GM23338 (cell line): ENCODE data around the gene PKNOX2. TPM values are rescaled to one million over a fixed set of nuclear protein-coding genes. Genes with fewer than 3 reads are reported as not detected.

ENCODE experiments used
- ATAC-seq: fragments of 200-7000 bp; cut with Tn5 transposase; 3 replicates; pipeline ENCODE4 v1.9.1; 2020
- DNase-seq: peaks from one replicate; pipeline ENCODE4 v3.0.0-alpha.2; 2015; ENCODE audit warnings: low spot score
- H2AFZ ChIP-seq: fragments of 200-600 bp; sonication (generic); 2 replicates; pipeline ENCODE4 v1.8.0; 2016; ENCODE audit warnings: antibody characterized with exemption, mild to moderate bottlenecking, moderate library complexity
- H3F3A ChIP-seq: fragments of 200-600 bp; sonication (generic); replicated peaks from 2 replicates; pipeline ENCODE4 v1.8.0; 2017; ENCODE audit warnings: antibody characterized with exemption, mixed run types, low read depth
- H3K27ac ChIP-seq: fragments of 200-600 bp; sonication (generic); 2 replicates; pipeline ENCODE4 v1.6.1; 2016; ENCODE audit warnings: low read depth
- H3K27me3 ChIP-seq: fragments of 200-600 bp; sonication (generic); 2 replicates; pipeline ENCODE4 v1.8.0; 2016; ENCODE audit warnings: mild to moderate bottlenecking, mixed run types, moderate library complexity; ENCODE audit not compliant: insufficient read depth
- H3K36me3 ChIP-seq: fragments of 200-600 bp; sonication (generic); 2 replicates; pipeline ENCODE4 v1.8.0; 2016; ENCODE audit warnings: mild to moderate bottlenecking; ENCODE audit not compliant: insufficient read depth
- H3K4me1 ChIP-seq: fragments of 200-600 bp; sonication (generic); 2 replicates; pipeline ENCODE4 v1.8.0; 2016; ENCODE audit warnings: mild to moderate bottlenecking, moderate library complexity; ENCODE audit not compliant: insufficient read depth
- H3K4me2 ChIP-seq: fragments of 200-600 bp; sonication (generic); 2 replicates; pipeline ENCODE4 v1.7.1; 2017; ENCODE audit warnings: mixed run types
- H3K4me3 ChIP-seq: fragments of 200-600 bp; sonication (generic); 2 replicates; pipeline ENCODE4 v1.6.1; 2016; ENCODE audit warnings: mixed run types
- H3K79me2 ChIP-seq: fragments of 200-600 bp; sonication (generic); replicated peaks from 2 replicates; pipeline ENCODE4 v1.8.0; 2017; ENCODE audit warnings: mild to moderate bottlenecking; ENCODE audit not compliant: insufficient read depth
- H3K9me2 ChIP-seq: fragments of 200-600 bp; sonication (generic); 2 replicates; pipeline ENCODE4 v1.8.0; 2017; ENCODE audit not compliant: insufficient read depth
- H4K20me1 ChIP-seq: fragments of 200-600 bp; sonication (generic); replicated peaks from 2 replicates; pipeline ENCODE4 v1.8.0; 2017; ENCODE audit warnings: mild to moderate bottlenecking; ENCODE audit not compliant: insufficient read depth
- H3K27ac Mint-ChIP-seq: 2 replicates; pipeline ENCODE4 v1.8.0; 2020; ENCODE audit warnings: inconsistent platforms, mild to moderate bottlenecking, moderate library complexity, mixed read lengths
- H3K27me3 Mint-ChIP-seq: 3 replicates; pipeline ENCODE4 v1.8.0; 2022; ENCODE audit warnings: low read depth, mild to moderate bottlenecking, moderate library complexity, mixed read lengths, inconsistent platforms; ENCODE audit not compliant: insufficient read depth, poor library complexity
- H3K36me3 Mint-ChIP-seq: 3 replicates; pipeline ENCODE4 v1.8.0; 2021; ENCODE audit warnings: low read depth, mild to moderate bottlenecking, inconsistent platforms, moderate library complexity, mixed read lengths
- H3K4me1 Mint-ChIP-seq: 3 replicates; pipeline ENCODE4 v1.8.0; 2020; ENCODE audit warnings: mild to moderate bottlenecking, inconsistent platforms, mixed read lengths
- H3K4me3 Mint-ChIP-seq: 3 replicates; pipeline ENCODE4 v1.8.0; 2021; ENCODE audit warnings: moderate library complexity, mild to moderate bottlenecking, inconsistent platforms, mixed read lengths
- H3K9me3 Mint-ChIP-seq: 3 replicates; pipeline ENCODE4 v1.8.0; 2020; ENCODE audit warnings: moderate library complexity, mild to moderate bottlenecking, inconsistent platforms, mixed read lengths
- CREB1 ChIP-seq: fragments of 250-450 bp; sonication (Bioruptor Pico); IDR thresholded peaks from 2 replicates; pipeline ENCODE4 v1.5.0; 2020; ENCODE audit warnings: low read depth, mild to moderate bottlenecking, moderate library complexity
- EZH2 ChIP-seq: fragments of 200-600 bp; sonication (generic); IDR thresholded peaks from one replicate; pipeline ENCODE4 v1.8.0; 2017; ENCODE audit warnings: antibody characterized with exemption, mild to moderate bottlenecking, low read depth; ENCODE audit not compliant: unreplicated experiment
- EZH2phosphoT487 ChIP-seq: fragments of 200-600 bp; sonication (generic); IDR thresholded peaks from one replicate; pipeline ENCODE4 v1.8.1; 2018; ENCODE audit warnings: antibody characterized with exemption; ENCODE audit not compliant: unreplicated experiment
- JUNB ChIP-seq: IDR thresholded peaks from one replicate; pipeline ENCODE4 v1.6.1; 2016; ENCODE audit warnings: antibody characterized with exemption; ENCODE audit not compliant: unreplicated experiment
- NANOG ChIP-seq: IDR thresholded peaks from 2 replicates; pipeline ENCODE4 v1.6.1; 2016; ENCODE audit warnings: antibody characterized with exemption, borderline replicate concordance
- POLR2AphosphoS5 ChIP-seq: IDR thresholded peaks from 2 replicates; pipeline ENCODE4 v1.6.1; 2016; ENCODE audit warnings: antibody characterized with exemption, low read depth
- STAT1 ChIP-seq: IDR thresholded peaks from one replicate; pipeline ENCODE4 v1.6.1; 2016; ENCODE audit warnings: antibody characterized with exemption; ENCODE audit not compliant: unreplicated experiment
- ZNF114 ChIP-seq: fragments of 250-450 bp; sonication (Bioruptor Pico); IDR thresholded peaks from 2 replicates; pipeline ENCODE4 v1.5.0; 2020; ENCODE audit warnings: mild to moderate bottlenecking, moderate library complexity
- ZNF331 ChIP-seq: fragments of 250-450 bp; sonication (Bioruptor Pico); IDR thresholded peaks from 2 replicates; pipeline ENCODE4 v1.5.0; 2020; ENCODE audit warnings: low read depth, mild to moderate bottlenecking, moderate library complexity
- polyA plus RNA-seq: library from polyadenylated mRNA; unstranded; fragments of >200 nt; fragmentation: Nextera tagmentation; extraction: Ambion mirVana; gene quantifications from 2 replicates; pipeline ENCODE4 v1.2.1, GENCODE V29; 2016
- total RNA-seq: library from RNA; depleted of rRNA; stranded (reverse); fragments of >200 nt; shearing (Covaris generic); gene quantifications from 2 replicates; pipeline ENCODE4 v1.2.3, GENCODE V29; 2014
- TF ChIP-seq, protein P1 (sequence below): IDR thresholded peaks from 2 replicates; pipeline ENCODE4 v1.6.1; 2016; ENCODE audit warnings: antibody characterized with exemption
- TF ChIP-seq, protein P2 (sequence below): IDR thresholded peaks from one replicate; pipeline ENCODE4 v1.6.1; 2018; ENCODE audit warnings: antibody characterized with exemption; ENCODE audit not compliant: unreplicated experiment
- TF ChIP-seq, protein P3 (sequence below): fragments of 250-450 bp; sonication (Bioruptor Pico); IDR thresholded peaks from 2 replicates; pipeline ENCODE4 v1.5.0; 2020; ENCODE audit warnings: mild to moderate bottlenecking, moderate library complexity

Gene PKNOX2
- total and polyA plus RNA-seq, 2 experiments from 2014 or later, result 0.42 to 0.83 TPM

DNA sequence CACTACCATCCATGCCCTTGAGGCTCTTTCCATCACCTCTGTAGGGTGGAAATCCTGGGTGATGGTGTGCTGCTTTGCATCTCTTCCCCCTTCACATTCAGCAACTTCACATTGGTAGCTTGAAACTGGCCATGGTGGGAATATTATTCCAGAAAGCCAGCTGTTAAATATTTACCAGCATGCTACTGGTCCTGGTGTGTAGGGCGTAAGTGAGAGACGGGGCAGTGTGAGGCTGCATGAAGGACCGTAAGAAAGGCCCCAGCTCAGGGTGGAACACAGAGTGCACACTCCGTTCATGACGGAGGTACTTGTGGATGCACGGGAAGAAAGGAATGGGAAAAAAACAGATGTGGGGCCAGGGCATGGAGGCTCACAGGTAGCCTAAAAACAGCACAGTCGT is 121.3 kb downstream of the PKNOX2 start (continued):
- TF ChIP-seq EZH2, result no peak
- no peak for TF ChIP-seq CREB1 (CRISPR knock-in tag)
- TF ChIP-seq, protein P1, sequence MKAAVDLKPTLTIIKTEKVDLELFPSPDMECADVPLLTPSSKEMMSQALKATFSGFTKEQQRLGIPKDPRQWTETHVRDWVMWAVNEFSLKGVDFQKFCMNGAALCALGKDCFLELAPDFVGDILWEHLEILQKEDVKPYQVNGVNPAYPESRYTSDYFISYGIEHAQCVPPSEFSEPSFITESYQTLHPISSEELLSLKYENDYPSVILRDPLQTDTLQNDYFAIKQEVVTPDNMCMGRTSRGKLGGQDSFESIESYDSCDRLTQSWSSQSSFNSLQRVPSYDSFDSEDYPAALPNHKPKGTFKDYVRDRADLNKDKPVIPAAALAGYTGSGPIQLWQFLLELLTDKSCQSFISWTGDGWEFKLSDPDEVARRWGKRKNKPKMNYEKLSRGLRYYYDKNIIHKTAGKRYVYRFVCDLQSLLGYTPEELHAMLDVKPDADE, result no peak
- no peak for TF ChIP-seq STAT1

DNA sequence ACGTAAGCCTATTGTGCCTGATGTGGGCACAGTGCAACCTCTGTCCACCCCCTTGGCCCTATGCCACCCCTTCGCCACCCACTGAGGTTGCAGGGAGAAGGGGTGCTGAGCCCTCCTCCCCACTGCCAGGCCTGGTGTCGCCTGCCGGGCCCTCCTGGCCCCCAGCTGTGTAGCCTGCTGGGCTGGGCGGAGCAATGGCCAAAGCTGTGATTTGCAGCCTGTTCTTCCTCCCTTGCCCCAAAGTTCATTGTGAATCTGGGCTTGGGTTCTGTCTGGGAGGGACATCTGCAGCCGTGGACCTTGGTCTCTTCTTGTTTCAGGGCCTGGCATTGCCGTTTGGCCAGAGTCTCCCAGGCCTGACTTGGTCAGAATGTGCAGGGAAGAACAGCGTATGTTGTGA is 121.9 kb downstream of the PKNOX2 start:
- Mint-ChIP-seq H3K27me3 (peaks cover 9% of the 10 kb centered on the region), H3K36me3 (no peaks in the 10 kb centered on the region), H3K4me3 (no peak overlapping the region), H3K4me1 (peaks cover 22% of the 10 kb centered on the region), H3K9me3 (no peaks in the 10 kb centered on the region), H3K27ac (no peak overlapping the region)
- Histone ChIP-seq H3K79me2 (no peaks in the 10 kb centered on the region), H3K36me3 (no peaks in the 10 kb centered on the region), H3K9me2 (no peaks in the 10 kb centered on the region), H3K27ac (no peak overlapping the region), H3F3A (no peaks in the 10 kb centered on the region), H3K4me3 (no peak overlapping the region), H2AFZ (no peak overlapping the region), H3K4me2 (no peak overlapping the region), H3K4me1 (peaks cover 7% of the 10 kb centered on the region), H3K27me3 (no peaks in the 10 kb centered on the region), H4K20me1 (no peaks in the 10 kb centered on the region)
- no peak for DNase-seq
- ATAC-seq, result no peak; the same call in 2 of the 3 replicates
- TF ChIP-seq, protein P2, sequence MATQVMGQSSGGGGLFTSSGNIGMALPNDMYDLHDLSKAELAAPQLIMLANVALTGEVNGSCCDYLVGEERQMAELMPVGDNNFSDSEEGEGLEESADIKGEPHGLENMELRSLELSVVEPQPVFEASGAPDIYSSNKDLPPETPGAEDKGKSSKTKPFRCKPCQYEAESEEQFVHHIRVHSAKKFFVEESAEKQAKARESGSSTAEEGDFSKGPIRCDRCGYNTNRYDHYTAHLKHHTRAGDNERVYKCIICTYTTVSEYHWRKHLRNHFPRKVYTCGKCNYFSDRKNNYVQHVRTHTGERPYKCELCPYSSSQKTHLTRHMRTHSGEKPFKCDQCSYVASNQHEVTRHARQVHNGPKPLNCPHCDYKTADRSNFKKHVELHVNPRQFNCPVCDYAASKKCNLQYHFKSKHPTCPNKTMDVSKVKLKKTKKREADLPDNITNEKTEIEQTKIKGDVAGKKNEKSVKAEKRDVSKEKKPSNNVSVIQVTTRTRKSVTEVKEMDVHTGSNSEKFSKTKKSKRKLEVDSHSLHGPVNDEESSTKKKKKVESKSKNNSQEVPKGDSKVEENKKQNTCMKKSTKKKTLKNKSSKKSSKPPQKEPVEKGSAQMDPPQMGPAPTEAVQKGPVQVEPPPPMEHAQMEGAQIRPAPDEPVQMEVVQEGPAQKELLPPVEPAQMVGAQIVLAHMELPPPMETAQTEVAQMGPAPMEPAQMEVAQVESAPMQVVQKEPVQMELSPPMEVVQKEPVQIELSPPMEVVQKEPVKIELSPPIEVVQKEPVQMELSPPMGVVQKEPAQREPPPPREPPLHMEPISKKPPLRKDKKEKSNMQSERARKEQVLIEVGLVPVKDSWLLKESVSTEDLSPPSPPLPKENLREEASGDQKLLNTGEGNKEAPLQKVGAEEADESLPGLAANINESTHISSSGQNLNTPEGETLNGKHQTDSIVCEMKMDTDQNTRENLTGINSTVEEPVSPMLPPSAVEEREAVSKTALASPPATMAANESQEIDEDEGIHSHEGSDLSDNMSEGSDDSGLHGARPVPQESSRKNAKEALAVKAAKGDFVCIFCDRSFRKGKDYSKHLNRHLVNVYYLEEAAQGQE, result no peak
- TF ChIP-seq EZH2 (no peak), ZNF331 (CRISPR knock-in tag) (no peak), NANOG (no peak), POLR2AphosphoS5 (no peak), STAT1 (no peak), JUNB (no peak), EZH2phosphoT487 (no peak), ZNF114 (CRISPR knock-in tag) (no peak), CREB1 (CRISPR knock-in tag) (no peak)
- TF ChIP-seq, protein P1, result no peak
- TF ChIP-seq, protein P3, sequence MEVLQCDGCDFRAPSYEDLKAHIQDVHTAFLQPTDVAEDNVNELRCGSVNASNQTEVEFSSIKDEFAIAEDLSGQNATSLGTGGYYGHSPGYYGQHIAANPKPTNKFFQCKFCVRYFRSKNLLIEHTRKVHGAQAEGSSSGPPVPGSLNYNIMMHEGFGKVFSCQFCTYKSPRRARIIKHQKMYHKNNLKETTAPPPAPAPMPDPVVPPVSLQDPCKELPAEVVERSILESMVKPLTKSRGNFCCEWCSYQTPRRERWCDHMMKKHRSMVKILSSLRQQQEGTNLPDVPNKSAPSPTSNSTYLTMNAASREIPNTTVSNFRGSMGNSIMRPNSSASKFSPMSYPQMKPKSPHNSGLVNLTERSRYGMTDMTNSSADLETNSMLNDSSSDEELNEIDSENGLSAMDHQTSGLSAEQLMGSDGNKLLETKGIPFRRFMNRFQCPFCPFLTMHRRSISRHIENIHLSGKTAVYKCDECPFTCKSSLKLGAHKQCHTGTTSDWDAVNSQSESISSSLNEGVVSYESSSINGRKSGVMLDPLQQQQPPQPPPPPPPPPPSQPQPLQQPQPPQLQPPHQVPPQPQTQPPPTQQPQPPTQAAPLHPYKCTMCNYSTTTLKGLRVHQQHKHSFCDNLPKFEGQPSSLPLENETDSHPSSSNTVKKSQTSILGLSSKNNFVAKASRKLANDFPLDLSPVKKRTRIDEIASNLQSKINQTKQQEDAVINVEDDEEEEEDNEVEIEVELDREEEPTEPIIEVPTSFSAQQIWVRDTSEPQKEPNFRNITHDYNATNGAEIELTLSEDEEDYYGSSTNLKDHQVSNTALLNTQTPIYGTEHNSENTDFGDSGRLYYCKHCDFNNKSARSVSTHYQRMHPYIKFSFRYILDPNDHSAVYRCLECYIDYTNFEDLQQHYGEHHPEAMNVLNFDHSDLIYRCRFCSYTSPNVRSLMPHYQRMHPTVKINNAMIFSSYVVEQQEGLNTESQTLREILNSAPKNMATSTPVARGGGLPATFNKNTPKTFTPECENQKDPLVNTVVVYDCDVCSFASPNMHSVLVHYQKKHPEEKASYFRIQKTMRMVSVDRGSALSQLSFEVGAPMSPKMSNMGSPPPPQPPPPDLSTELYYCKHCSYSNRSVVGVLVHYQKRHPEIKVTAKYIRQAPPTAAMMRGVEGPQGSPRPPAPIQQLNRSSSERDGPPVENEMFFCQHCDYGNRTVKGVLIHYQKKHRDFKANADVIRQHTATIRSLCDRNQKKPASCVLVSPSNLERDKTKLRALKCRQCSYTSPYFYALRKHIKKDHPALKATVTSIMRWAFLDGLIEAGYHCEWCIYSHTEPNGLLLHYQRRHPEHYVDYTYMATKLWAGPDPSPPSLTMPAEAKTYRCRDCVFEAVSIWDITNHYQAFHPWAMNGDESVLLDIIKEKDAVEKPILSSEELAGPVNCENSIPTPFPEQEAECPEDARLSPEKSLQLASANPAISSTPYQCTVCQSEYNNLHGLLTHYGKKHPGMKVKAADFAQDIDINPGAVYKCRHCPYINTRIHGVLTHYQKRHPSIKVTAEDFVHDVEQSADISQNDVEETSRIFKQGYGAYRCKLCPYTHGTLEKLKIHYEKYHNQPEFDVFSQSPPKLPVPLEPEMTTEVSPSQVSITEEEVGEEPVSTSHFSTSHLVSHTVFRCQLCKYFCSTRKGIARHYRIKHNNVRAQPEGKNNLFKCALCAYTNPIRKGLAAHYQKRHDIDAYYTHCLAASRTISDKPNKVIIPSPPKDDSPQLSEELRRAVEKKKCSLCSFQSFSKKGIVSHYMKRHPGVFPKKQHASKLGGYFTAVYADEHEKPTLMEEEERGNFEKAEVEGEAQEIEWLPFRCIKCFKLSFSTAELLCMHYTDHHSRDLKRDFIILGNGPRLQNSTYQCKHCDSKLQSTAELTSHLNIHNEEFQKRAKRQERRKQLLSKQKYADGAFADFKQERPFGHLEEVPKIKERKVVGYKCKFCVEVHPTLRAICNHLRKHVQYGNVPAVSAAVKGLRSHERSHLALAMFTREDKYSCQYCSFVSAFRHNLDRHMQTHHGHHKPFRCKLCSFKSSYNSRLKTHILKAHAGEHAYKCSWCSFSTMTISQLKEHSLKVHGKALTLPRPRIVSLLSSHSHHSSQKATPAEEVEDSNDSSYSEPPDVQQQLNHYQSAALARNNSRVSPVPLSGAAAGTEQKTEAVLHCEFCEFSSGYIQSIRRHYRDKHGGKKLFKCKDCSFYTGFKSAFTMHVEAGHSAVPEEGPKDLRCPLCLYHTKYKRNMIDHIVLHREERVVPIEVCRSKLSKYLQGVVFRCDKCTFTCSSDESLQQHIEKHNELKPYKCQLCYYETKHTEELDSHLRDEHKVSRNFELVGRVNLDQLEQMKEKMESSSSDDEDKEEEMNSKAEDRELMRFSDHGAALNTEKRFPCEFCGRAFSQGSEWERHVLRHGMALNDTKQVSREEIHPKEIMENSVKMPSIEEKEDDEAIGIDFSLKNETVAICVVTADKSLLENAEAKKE, result no peak
